WTC11 (cell line): Measurements from ENCODE around the gene MIXL1.

Source experiments
- CREB1 ChIP-seq: sonication (generic); formaldehyde crosslinking; IDR thresholded peaks from 2 replicates; pipeline ENCODE4 v1.8.0; 2023; ENCODE audit warnings: mild to moderate bottlenecking, missing genetic modification reagents
- CTCF ChIP-seq: fragments of 200-600 bp; IDR thresholded peaks from 2 replicates; pipeline ENCODE4 v1.8.0; 2022; ENCODE audit warnings: antibody characterized with exemption
- ELF4 ChIP-seq: sonication (generic); formaldehyde crosslinking; IDR thresholded peaks from 2 replicates; pipeline ENCODE4 v1.8.1; 2022; ENCODE audit warnings: low read depth, mild to moderate bottlenecking, moderate library complexity, missing genetic modification reagents
- IRF2 ChIP-seq: sonication (generic); formaldehyde crosslinking; IDR thresholded peaks from 2 replicates; pipeline ENCODE4 v1.8.0; 2022; ENCODE audit warnings: low read depth, missing genetic modification reagents, borderline replicate concordance

GRCh38 chr1:226274138-226274537 is 50.7 kb downstream of the MIXL1 start:
- no peak for TF ChIP-seq CREB1 (CRISPR knock-in tag)
- TF ChIP-seq IRF2 (CRISPR knock-in tag) = no peak
- TF ChIP-seq CTCF = no peak
- TF ChIP-seq ELF4 (CRISPR knock-in tag) = no peak
